ENCODE results near the gene GALNT2.

- TF ChIP-seq CTCF (IDR thresholded peaks at IDR 0.05) (no peak), TCF7L2 (IDR thresholded peaks at IDR 0.05; ENCODE audit: low read depth, low read length) (no peak)
- TF ChIP-seq, protein P1, sequence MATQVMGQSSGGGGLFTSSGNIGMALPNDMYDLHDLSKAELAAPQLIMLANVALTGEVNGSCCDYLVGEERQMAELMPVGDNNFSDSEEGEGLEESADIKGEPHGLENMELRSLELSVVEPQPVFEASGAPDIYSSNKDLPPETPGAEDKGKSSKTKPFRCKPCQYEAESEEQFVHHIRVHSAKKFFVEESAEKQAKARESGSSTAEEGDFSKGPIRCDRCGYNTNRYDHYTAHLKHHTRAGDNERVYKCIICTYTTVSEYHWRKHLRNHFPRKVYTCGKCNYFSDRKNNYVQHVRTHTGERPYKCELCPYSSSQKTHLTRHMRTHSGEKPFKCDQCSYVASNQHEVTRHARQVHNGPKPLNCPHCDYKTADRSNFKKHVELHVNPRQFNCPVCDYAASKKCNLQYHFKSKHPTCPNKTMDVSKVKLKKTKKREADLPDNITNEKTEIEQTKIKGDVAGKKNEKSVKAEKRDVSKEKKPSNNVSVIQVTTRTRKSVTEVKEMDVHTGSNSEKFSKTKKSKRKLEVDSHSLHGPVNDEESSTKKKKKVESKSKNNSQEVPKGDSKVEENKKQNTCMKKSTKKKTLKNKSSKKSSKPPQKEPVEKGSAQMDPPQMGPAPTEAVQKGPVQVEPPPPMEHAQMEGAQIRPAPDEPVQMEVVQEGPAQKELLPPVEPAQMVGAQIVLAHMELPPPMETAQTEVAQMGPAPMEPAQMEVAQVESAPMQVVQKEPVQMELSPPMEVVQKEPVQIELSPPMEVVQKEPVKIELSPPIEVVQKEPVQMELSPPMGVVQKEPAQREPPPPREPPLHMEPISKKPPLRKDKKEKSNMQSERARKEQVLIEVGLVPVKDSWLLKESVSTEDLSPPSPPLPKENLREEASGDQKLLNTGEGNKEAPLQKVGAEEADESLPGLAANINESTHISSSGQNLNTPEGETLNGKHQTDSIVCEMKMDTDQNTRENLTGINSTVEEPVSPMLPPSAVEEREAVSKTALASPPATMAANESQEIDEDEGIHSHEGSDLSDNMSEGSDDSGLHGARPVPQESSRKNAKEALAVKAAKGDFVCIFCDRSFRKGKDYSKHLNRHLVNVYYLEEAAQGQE (IDR thresholded peaks at IDR 0.05; ENCODE audit: insufficient read depth in 1 of 2, low read depth in 2 of 2, low read length in 1 of 2): no peak
These were observed 209.4 kb downstream of the GALNT2 start for GRCh38 chr1:230276401-230276800.
